Measurements from ENCODE around the gene PQBP1. TPM values are rescaled to one million over a fixed set of nuclear protein-coding genes. Genes with fewer than 3 reads are reported as not detected.

Gene PQBP1
- total RNA-seq, 2 donors from 2014 or later, result 46.6 to 69.0 TPM

- peak overlapping the region; percentile 87 for H3K4me3 Mint-ChIP-seq
- TF ChIP-seq, protein P1, sequence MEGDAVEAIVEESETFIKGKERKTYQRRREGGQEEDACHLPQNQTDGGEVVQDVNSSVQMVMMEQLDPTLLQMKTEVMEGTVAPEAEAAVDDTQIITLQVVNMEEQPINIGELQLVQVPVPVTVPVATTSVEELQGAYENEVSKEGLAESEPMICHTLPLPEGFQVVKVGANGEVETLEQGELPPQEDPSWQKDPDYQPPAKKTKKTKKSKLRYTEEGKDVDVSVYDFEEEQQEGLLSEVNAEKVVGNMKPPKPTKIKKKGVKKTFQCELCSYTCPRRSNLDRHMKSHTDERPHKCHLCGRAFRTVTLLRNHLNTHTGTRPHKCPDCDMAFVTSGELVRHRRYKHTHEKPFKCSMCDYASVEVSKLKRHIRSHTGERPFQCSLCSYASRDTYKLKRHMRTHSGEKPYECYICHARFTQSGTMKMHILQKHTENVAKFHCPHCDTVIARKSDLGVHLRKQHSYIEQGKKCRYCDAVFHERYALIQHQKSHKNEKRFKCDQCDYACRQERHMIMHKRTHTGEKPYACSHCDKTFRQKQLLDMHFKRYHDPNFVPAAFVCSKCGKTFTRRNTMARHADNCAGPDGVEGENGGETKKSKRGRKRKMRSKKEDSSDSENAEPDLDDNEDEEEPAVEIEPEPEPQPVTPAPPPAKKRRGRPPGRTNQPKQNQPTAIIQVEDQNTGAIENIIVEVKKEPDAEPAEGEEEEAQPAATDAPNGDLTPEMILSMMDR (conservative IDR thresholded peaks at IDR 0.05), result no peak
- peak overlapping the region; percentile 77 for H3K9ac ChIP-seq (ENCODE audit: extremely low read depth, low read length, poor library complexity, severe bottlenecking)
- no peaks in the 10 kb centered on the region for H3K27me3 ChIP-seq (ENCODE audit: control insufficient read depth, insufficient read depth, low read length, poor library complexity, severe bottlenecking)
- DNase-seq, result peak; percentile 94
- peak overlapping the region; percentile 92 for H3K4me3 ChIP-seq (ENCODE audit: low read length)
- H3K9me3 Mint-ChIP-seq, result peaks cover 62% of the 10 kb centered on the region
- peak overlapping the region; percentile 93 for H3K27ac ChIP-seq (ENCODE audit: low read depth, low read length)
- no peaks in the 10 kb centered on the region for H3K4me1 Mint-ChIP-seq
- 0% methylated on average over 3 to 38 of the region's 38 CpGs for WGBS, 2 experiments (ENCODE audit: insufficient coverage in 1 of 2, insufficient read length in 1 of 2)
- H3K4me1 ChIP-seq (ENCODE audit: control insufficient read depth, insufficient read depth, low read length), result no peaks in the 10 kb centered on the region
- peaks cover 17% of the 10 kb centered on the region for H3K36me3 ChIP-seq (ENCODE audit: control insufficient read depth, insufficient read depth, low read length)
- H3K9me3 ChIP-seq (ENCODE audit: control insufficient read depth, low read length), result no peaks in the 10 kb centered on the region
- H3K27me3 Mint-ChIP-seq (ENCODE audit: insufficient read depth), result no peaks in the 10 kb centered on the region
- H3K36me3 Mint-ChIP-seq (ENCODE audit: low read depth), result peaks cover 31% of the 10 kb centered on the region
- H3K27ac Mint-ChIP-seq, result peak overlapping the region; percentile 95
Observed at GRCh38 chrX:48897157-48897624, 539 bp upstream of the PQBP1 start.

DNA sequence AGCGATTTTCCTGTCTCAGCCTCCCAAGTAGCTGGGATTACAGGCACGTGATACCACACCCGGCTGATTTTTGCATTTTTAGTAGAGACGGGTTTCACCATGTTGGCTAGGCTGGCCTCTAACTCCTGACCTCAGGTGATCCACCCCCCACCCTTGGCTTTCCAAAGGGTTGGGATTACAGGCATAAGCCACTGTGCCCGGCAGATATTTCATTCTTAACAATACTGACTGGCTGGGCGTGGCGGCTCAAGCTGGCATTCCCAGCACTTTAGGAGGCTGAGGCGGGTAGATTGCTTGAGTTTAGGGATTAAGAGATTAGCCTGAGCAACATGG lies 1.3 kb downstream of the PQBP1 start:
- H3K4me3 Mint-ChIP-seq, result no peak overlapping the region

GRCh38 chrX:48901069-48901468 lies 3.3 kb downstream of the PQBP1 start:
- H3K36me3 Mint-ChIP-seq (ENCODE audit: low read depth), result peaks cover 43% of the 10 kb centered on the region
- Histone ChIP-seq H3K27ac (ENCODE audit: low read depth, low read length) (no peak overlapping the region), H3K4me1 (ENCODE audit: control insufficient read depth, insufficient read depth, low read length) (no peaks in the 10 kb centered on the region), H3K36me3 (ENCODE audit: control insufficient read depth, insufficient read depth, low read length) (peaks cover 16% of the 10 kb centered on the region), H3K4me3 (ENCODE audit: low read length) (no peak overlapping the region), H3K9ac (ENCODE audit: extremely low read depth, low read length, poor library complexity, severe bottlenecking) (no peak overlapping the region), H3K27me3 (ENCODE audit: control insufficient read depth, insufficient read depth, low read length, poor library complexity, severe bottlenecking) (no peaks in the 10 kb centered on the region), H3K9me3 (ENCODE audit: control insufficient read depth, low read length) (no peaks in the 10 kb centered on the region)
- TF ChIP-seq, protein P1 (conservative IDR thresholded peaks at IDR 0.05), result no peak
- H3K27me3 Mint-ChIP-seq (ENCODE audit: insufficient read depth), result no peaks in the 10 kb centered on the region
- no peak overlapping the region for H3K4me3 Mint-ChIP-seq
- no peaks in the 10 kb centered on the region for H3K4me1 Mint-ChIP-seq
- no peak for DNase-seq
- no peak overlapping the region for H3K27ac Mint-ChIP-seq
- H3K9me3 Mint-ChIP-seq, result peaks cover 68% of the 10 kb centered on the region
- WGBS, 2 experiments (ENCODE audit: insufficient coverage in 1 of 2, insufficient read length in 1 of 2), result 94% methylated on average over 7 of the region's 7 CpGs; no CpG with 5 or more reads in 1 of the 2 experiments

More for the DNA sequence above, 1.3 kb downstream of the PQBP1 start:
- Histone ChIP-seq H3K27me3 (ENCODE audit: control insufficient read depth, insufficient read depth, low read length, poor library complexity, severe bottlenecking) (no peaks in the 10 kb centered on the region), H3K27ac (ENCODE audit: low read depth, low read length) (no peak overlapping the region), H3K36me3 (ENCODE audit: control insufficient read depth, insufficient read depth, low read length) (peaks cover 20% of the 10 kb centered on the region), H3K4me1 (ENCODE audit: control insufficient read depth, insufficient read depth, low read length) (no peaks in the 10 kb centered on the region), H3K9ac (ENCODE audit: extremely low read depth, low read length, poor library complexity, severe bottlenecking) (no peak overlapping the region), H3K4me3 (ENCODE audit: low read length) (no peak overlapping the region), H3K9me3 (ENCODE audit: control insufficient read depth, low read length) (no peaks in the 10 kb centered on the region)
- WGBS, 2 experiments (ENCODE audit: insufficient coverage in 1 of 2, insufficient read length in 1 of 2), result 95 to 100% methylated on average over 3 to 8 of the region's 8 CpGs
- H3K27me3 Mint-ChIP-seq (ENCODE audit: insufficient read depth), result no peaks in the 10 kb centered on the region
- H3K9me3 Mint-ChIP-seq, result peaks cover 65% of the 10 kb centered on the region
- peaks cover 34% of the 10 kb centered on the region for H3K36me3 Mint-ChIP-seq (ENCODE audit: low read depth)
- H3K27ac Mint-ChIP-seq, result no peak overlapping the region
- no peak for DNase-seq
- H3K4me1 Mint-ChIP-seq, result no peaks in the 10 kb centered on the region
- TF ChIP-seq, protein P1 (conservative IDR thresholded peaks at IDR 0.05), result no peak
